ENCODE data around the gene TTLL3.
"Not testable (repeated sequence)": the region's sequence is repeated elsewhere in the genome, so short reads cannot be mapped to it uniquely, and the experiment has no call there.

TTLL3 gene

GRCh38 chr3:9809615-9810432, at the start of gene TTLL3:
TTLL3 (plus strand) TSS chr3:9810262; CDS start chr3:9810662, 400 bp downstream.
- DNase-seq, result peak; percentile 78

GRCh38 chr3:9760779-9761505, 49.1 kb upstream of the TTLL3 start:
- DNase-seq, result no peak

- DNase-seq, result no peak
These were observed 48.1 kb upstream of the TTLL3 start for GRCh38 chr3:9761919-9762318.

GRCh38 chr3:9762871-9763270, 47.2 kb upstream of the TTLL3 start:
- no peak for DNase-seq

- no peak for DNase-seq
These were observed 44.2 kb upstream of the TTLL3 start for GRCh38 chr3:9765865-9766264.

- no peak for DNase-seq
These were observed 42.6 kb upstream of the TTLL3 start for GRCh38 chr3:9767418-9767817.

GRCh38 chr3:9768141-9768775, 41.8 kb upstream of the TTLL3 start:
- DNase-seq, result no peak

GRCh38 chr3:9769012-9769411, 41.0 kb upstream of the TTLL3 start:
- no peak for DNase-seq

- peak; percentile 65 for DNase-seq
These were observed 40.4 kb upstream of the TTLL3 start, which contains the start of gene CAMK1 for GRCh38 chr3:9769426-9770275. CAMK1 (minus strand) TSS chr3:9769947; CDS start chr3:9767749, 2,198 bp downstream.

- DNase-seq, result peak; percentile 12
These were observed 39.7 kb upstream of the TTLL3 start for GRCh38 chr3:9770276-9770812.

GRCh38 chr3:9771007-9771406, 39.1 kb upstream of the TTLL3 start:
- DNase-seq, result not testable (repeated sequence)

GRCh38 chr3:9776896-9777693, 33.0 kb upstream of the TTLL3 start:
- DNase-seq, result no peak

GRCh38 chr3:9777694-9778021, 32.4 kb upstream of the TTLL3 start:
- DNase-seq, result no peak

- no peak for DNase-seq
These were observed 31.7 kb upstream of the TTLL3 start for GRCh38 chr3:9778143-9779074.

- no peak for DNase-seq
These were observed 30.9 kb upstream of the TTLL3 start for GRCh38 chr3:9779075-9779593.

- no peak for DNase-seq
These were observed 30.2 kb upstream of the TTLL3 start for GRCh38 chr3:9779721-9780457.

- DNase-seq, result no peak
These were observed 29.6 kb upstream of the TTLL3 start for GRCh38 chr3:9780458-9780812.

- no peak for DNase-seq
These were observed 29.2 kb upstream of the TTLL3 start for GRCh38 chr3:9780910-9781309.

- no peak for DNase-seq
These were observed 28.5 kb upstream of the TTLL3 start for GRCh38 chr3:9781551-9781950.

All from DMS53 (cell line).